ENCODE measurements around the gene ZBTB7C. TPM values are rescaled to one million over a fixed set of nuclear protein-coding genes. Genes with fewer than 3 reads are reported as not detected.

ZBTB7C gene
- total RNA-seq, 1 donor from 2014 or later: 0.15 TPM

DNA sequence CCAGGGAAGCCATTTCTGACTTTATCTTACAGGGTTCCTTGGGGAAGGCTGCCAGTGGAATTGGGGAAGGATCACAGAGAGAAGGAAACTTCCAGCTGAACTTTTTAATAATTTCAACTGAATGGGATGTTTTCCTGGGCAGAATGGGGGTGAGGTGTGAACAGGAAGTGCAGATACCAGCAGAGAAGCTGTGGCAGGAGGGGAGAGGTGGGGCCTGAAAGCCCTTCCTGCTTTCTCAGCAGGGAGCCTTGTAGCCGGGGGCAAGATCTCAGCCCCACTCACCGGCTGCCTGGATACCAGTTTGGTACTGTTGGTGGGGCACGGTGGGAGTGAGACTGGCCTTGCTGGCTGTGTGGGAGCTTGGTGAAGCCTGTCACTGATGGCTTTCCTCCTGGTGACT lies 170.5 kb downstream of the ZBTB7C start:
- Mint-ChIP-seq H3K27me3 (ENCODE audit: insufficient read depth, low read depth) (peaks cover 9% of the 10 kb centered on the region), H3K27ac (no peak overlapping the region), H3K4me1 (peaks cover 8% of the 10 kb centered on the region), H3K4me3 (no peak overlapping the region), H3K9me3 (peaks cover 29% of the 10 kb centered on the region), H3K36me3 (no peaks in the 10 kb centered on the region)
- Histone ChIP-seq H3K27ac (no peak overlapping the region), H2AFZ (replicated peaks) (no peak overlapping the region), H3K27me3 (no peaks in the 10 kb centered on the region), H3K79me2 (ENCODE audit: low read depth) (no peaks in the 10 kb centered on the region), H3K4me3 (no peak overlapping the region), H3K4me1 (no peaks in the 10 kb centered on the region), H4K20me1 (ENCODE audit: low read depth) (no peaks in the 10 kb centered on the region), H3K36me3 (no peaks in the 10 kb centered on the region), H3F3A (ENCODE audit: low read depth) (no peaks in the 10 kb centered on the region), H3K9ac (no peak overlapping the region), H3K9me3 (ENCODE audit: low read depth) (no peaks in the 10 kb centered on the region), H3K4me2 (no peak overlapping the region)
- no peak for DNase-seq (ENCODE audit: low spot score)
- TF ChIP-seq EZH2phosphoT487 (IDR thresholded peaks at IDR 0.05) (no peak), EZH2 (IDR thresholded peaks at IDR 0.05) (no peak), CTCF (IDR thresholded peaks at IDR 0.05) (no peak)

- Histone ChIP-seq H4K20me1 (ENCODE audit: low read depth) (no peaks in the 10 kb centered on the region), H3K9ac (no peak overlapping the region), H3K9me3 (ENCODE audit: low read depth) (no peaks in the 10 kb centered on the region), H3K4me1 (no peaks in the 10 kb centered on the region), H3F3A (ENCODE audit: low read depth) (no peaks in the 10 kb centered on the region), H2AFZ (replicated peaks) (no peak overlapping the region), H3K4me3 (no peak overlapping the region), H3K27ac (no peak overlapping the region), H3K36me3 (no peaks in the 10 kb centered on the region), H3K27me3 (no peaks in the 10 kb centered on the region), H3K79me2 (ENCODE audit: low read depth) (no peaks in the 10 kb centered on the region), H3K4me2 (no peak overlapping the region)
- peaks cover 28% of the 10 kb centered on the region for H3K9me3 Mint-ChIP-seq
- no peak overlapping the region for H3K4me3 Mint-ChIP-seq
- H3K27ac Mint-ChIP-seq: no peak overlapping the region
- peaks cover 9% of the 10 kb centered on the region for H3K27me3 Mint-ChIP-seq (ENCODE audit: insufficient read depth, low read depth)
- peaks cover 8% of the 10 kb centered on the region for H3K4me1 Mint-ChIP-seq
- no peaks in the 10 kb centered on the region for H3K36me3 Mint-ChIP-seq
- no peak for DNase-seq (ENCODE audit: low spot score)
- TF ChIP-seq CTCF (IDR thresholded peaks at IDR 0.05) (no peak), EZH2 (IDR thresholded peaks at IDR 0.05) (no peak), EZH2phosphoT487 (IDR thresholded peaks at IDR 0.05) (no peak)
Observed at GRCh38 chr18:48238206-48238605, 171.0 kb downstream of the ZBTB7C start.

DNA sequence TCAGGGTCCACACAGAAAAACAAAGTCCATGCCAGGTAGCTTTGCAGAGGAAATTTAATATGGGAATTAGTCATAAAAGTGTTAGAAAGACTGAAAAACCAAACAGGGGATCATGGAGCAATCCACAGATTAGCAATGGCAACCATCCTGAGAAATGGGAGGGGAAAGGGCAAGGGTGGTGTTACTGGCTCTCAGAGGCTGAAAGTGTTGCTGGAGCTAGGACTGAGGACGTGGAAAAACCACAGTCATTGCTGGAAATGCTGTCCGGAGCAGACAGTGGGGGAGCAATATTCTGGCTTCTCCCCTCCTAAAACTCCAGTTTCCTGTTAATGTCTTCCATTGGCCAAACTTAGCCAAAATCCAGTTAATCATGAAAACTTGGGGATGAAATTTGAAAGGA lies 172.4 kb downstream of the ZBTB7C start:
- no peaks in the 10 kb centered on the region for H3K36me3 Mint-ChIP-seq
- Histone ChIP-seq H3K27me3 (no peaks in the 10 kb centered on the region), H3K36me3 (no peaks in the 10 kb centered on the region), H3F3A (ENCODE audit: low read depth) (no peaks in the 10 kb centered on the region), H4K20me1 (ENCODE audit: low read depth) (no peaks in the 10 kb centered on the region), H3K4me3 (no peak overlapping the region), H3K4me1 (no peaks in the 10 kb centered on the region), H3K9ac (no peak overlapping the region), H3K4me2 (no peak overlapping the region), H3K79me2 (ENCODE audit: low read depth) (no peaks in the 10 kb centered on the region), H3K27ac (no peak overlapping the region), H3K9me3 (ENCODE audit: low read depth) (no peaks in the 10 kb centered on the region), H2AFZ (replicated peaks) (no peak overlapping the region)
- H3K27me3 Mint-ChIP-seq (ENCODE audit: insufficient read depth, low read depth): peaks cover 9% of the 10 kb centered on the region
- no peak overlapping the region for H3K27ac Mint-ChIP-seq
- peaks cover 8% of the 10 kb centered on the region for H3K4me1 Mint-ChIP-seq
- H3K9me3 Mint-ChIP-seq: peaks cover 26% of the 10 kb centered on the region
- no peak overlapping the region for H3K4me3 Mint-ChIP-seq
- TF ChIP-seq EZH2 (IDR thresholded peaks at IDR 0.05) (no peak), EZH2phosphoT487 (IDR thresholded peaks at IDR 0.05) (no peak), CTCF (IDR thresholded peaks at IDR 0.05) (no peak)
- DNase-seq (ENCODE audit: low spot score): no peak
